ENCODE results near the gene HDAC3.

Gene HDAC3

GRCh38 chr5:141651728-141652105 lies 15.1 kb upstream of the HDAC3 start:
- Histone ChIP-seq H3K27ac (replicated peaks) (peak overlapping the region; percentile 41), H3K27me3 (ENCODE audit: insufficient read depth, poor library complexity, severe bottlenecking) (no peaks in the 10 kb centered on the region), H3K4me3 (replicated peaks; ENCODE audit: insufficient read depth, low read length) (peak overlapping the region; percentile 65)
- DNase-seq (ENCODE audit: low read depth in 1 of 2, low spot score in 1 of 2): no peak
- TF ChIP-seq CTCF (IDR thresholded peaks at IDR 0.05; ENCODE audit: insufficient read depth, low read length) (no peak), SPI1 (IDR thresholded peaks at IDR 0.05; ENCODE audit: borderline replicate concordance, low read depth) (no peak), POLR2AphosphoS5 (IDR thresholded peaks at IDR 0.05; ENCODE audit: low read depth) (no peak), GABPA (IDR thresholded peaks at IDR 0.05; ENCODE audit: low read depth) (no peak), REST (IDR thresholded peaks at IDR 0.05; ENCODE audit: insufficient replicate concordance, low read depth) (no peak)

DNA sequence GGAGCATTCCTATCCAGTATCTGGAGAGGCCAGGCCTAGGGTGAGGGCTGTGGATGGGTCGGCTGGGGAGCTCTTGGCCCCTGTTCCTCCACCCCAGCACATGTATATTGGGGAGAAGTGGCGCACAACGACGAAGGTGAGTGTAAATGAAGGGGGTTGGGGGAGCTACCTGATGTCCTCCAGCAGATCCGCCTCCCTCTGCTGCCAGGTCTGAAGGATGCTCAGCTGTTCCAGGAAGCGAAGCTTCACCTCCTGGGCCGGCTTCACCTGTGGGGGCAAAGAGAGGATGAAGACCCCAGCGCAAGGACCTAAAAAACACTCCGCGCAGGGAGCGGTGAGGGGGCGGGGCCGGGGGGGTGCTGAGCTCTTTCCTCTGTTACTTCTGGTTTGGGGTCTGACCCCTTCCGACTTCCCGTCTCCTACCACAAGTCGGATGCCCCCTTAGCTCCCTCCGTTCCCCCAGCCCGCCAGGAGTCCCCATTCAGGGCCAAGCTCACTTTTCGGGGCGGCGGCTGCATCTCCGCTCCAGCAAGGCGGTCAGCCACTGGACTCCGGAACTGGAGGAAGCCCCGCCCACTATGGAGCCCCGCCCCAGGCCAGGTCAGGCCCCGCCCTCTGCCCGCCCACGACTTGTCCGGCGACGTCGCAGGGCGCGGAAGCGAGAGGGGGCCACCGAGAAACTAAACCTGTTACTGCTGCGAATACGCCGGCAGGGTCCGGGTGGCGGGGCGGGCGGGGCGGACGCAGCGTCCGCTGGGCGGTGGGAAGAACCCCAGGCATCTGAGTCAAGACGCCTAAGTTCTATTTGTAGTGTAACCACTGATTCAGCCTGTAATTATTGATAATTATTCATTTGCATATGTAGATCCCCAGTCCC lies 14.4 kb upstream of the HDAC3 start, which contains the start of gene FCHSD1:
Gene FCHSD1 (minus strand): TSS at position 568 of the 877 bp plus-strand sequence. CDS start 50 bp downstream, at position 518.
- H3K27me3 ChIP-seq (ENCODE audit: insufficient read depth, poor library complexity, severe bottlenecking): no peaks in the 10 kb centered on the region

More for the DNA sequence above, 14.4 kb upstream of the HDAC3 start, which contains the start of gene FCHSD1:
- H3K27ac ChIP-seq (replicated peaks): peak within 1 kb of the TSS; percentile 41
- peak; percentile 78 to 81 for DNase-seq (ENCODE audit: low read depth in 1 of 2, low spot score in 1 of 2)
- peak within 1 kb of the TSS; percentile 65 for H3K4me3 ChIP-seq (replicated peaks; ENCODE audit: insufficient read depth, low read length)
- 0 out of 2 replicates have a peak, but pooled peaks have one; percentile 10 for TF ChIP-seq SPI1 (IDR thresholded peaks at IDR 0.05; ENCODE audit: borderline replicate concordance, low read depth)
- no peak for TF ChIP-seq CTCF (IDR thresholded peaks at IDR 0.05; ENCODE audit: insufficient read depth, low read length)
- TF ChIP-seq GABPA (IDR thresholded peaks at IDR 0.05; ENCODE audit: low read depth): no peak
- TF ChIP-seq REST (IDR thresholded peaks at IDR 0.05; ENCODE audit: insufficient replicate concordance, low read depth): no peak
- no peak; the same call in 1 of the 2 replicates for TF ChIP-seq POLR2AphosphoS5 (IDR thresholded peaks at IDR 0.05; ENCODE audit: low read depth)
